GM12872 (cell line): ENCODE data around the gene ANKHD1.

ENCODE experiments used
- TF ChIP-seq, protein P1 (sequence below): IDR thresholded peaks from 3 replicates; pipeline ENCODE4 v1.5.1; 2011; ENCODE audit warnings: low read depth, mild to moderate bottlenecking, low read length, moderate library complexity; ENCODE audit not compliant: insufficient read depth

Gene ANKHD1

GRCh38 chr5:140382866-140383265 lies 18.8 kb upstream of the ANKHD1 start:
- TF ChIP-seq, protein P1, sequence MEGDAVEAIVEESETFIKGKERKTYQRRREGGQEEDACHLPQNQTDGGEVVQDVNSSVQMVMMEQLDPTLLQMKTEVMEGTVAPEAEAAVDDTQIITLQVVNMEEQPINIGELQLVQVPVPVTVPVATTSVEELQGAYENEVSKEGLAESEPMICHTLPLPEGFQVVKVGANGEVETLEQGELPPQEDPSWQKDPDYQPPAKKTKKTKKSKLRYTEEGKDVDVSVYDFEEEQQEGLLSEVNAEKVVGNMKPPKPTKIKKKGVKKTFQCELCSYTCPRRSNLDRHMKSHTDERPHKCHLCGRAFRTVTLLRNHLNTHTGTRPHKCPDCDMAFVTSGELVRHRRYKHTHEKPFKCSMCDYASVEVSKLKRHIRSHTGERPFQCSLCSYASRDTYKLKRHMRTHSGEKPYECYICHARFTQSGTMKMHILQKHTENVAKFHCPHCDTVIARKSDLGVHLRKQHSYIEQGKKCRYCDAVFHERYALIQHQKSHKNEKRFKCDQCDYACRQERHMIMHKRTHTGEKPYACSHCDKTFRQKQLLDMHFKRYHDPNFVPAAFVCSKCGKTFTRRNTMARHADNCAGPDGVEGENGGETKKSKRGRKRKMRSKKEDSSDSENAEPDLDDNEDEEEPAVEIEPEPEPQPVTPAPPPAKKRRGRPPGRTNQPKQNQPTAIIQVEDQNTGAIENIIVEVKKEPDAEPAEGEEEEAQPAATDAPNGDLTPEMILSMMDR: no peak

GRCh38 chr5:140383300-140383699 lies 18.3 kb upstream of the ANKHD1 start:
- TF ChIP-seq, protein P1: no peak

DNA sequence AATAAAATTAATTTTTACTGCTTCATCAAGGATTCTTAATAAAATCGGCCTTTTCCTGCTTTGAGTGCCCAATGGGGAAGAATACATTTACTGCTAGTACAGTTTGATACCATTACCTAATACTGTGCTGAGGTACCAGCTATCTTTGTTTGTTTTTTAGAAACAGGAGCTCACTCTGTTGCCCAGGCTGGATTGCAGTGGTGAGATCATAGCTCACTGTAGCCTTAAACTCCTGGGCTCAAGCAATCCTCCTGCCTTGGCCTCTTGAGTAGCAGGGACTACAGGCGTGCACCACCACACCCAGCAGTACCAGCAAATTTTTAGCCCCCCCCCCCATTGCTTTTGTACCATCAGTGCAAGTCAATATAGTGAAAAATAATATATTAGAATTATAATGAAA lies 13.6 kb upstream of the ANKHD1 start:
- TF ChIP-seq, protein P1: no peak

DNA sequence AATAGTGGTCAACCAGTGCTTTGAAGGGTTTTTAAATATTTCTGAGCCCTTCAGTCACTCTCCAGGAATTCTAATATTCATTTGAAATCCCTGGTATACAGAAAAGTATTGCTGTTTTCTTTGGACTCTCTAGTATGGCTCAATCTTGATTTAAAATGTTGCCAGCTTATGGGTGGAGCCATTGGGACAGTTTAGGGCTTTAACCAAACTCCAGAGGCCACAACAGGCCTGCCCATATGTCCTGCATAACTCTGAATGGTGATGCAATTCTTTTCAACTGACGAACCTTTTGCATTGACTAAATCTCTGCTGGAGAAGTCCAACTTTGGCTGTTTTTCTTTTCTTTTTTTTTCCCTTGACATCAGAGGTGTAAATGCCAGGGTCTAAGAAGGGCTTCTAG lies 10.3 kb upstream of the ANKHD1 start:
- TF ChIP-seq, protein P1: no peak

DNA sequence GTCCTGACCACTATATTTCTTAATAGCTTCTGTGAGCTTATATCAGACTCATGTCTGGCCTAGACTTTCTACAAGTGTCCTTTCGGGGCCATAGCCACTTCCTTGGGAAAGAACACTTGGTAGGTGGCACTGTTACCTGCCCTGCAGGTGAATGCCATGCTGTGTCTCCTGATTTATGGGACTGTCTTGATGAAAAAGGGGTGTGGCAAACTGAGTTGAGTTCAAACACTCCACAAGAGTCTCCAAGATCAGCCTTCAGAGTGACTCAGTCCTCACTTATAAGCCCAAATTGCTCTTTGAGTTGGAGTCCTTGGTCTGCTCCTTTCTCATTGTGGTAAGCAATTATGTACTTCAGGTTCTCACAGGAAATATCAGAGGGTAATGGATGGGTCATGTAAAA lies 9.9 kb upstream of the ANKHD1 start:
- TF ChIP-seq, protein P1: no peak

GRCh38 chr5:140393738-140394137 lies 7.9 kb upstream of the ANKHD1 start:
- TF ChIP-seq, protein P1: no peak

DNA sequence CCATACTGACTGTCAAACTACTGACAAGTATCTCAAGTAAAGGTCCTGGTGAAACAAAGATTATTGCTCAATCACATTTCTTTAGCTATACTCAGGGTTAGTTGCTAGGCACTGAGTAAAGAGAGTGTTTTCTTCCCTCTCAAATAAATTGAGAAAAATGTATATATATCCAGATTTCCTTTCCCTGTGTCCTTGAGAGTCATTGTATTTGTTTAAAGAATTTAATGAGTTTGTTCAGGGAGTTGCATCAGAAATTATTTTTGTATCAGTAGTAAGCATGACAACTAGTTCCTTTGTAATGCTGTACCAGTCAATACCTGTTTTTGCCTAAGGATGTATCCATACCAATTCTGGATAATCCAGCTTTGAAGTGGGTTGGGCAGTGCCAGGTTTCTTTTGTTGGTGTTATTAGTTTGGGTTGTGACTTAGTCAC lies 3.2 kb upstream of the ANKHD1 start:
- TF ChIP-seq, protein P1: no peak

DNA sequence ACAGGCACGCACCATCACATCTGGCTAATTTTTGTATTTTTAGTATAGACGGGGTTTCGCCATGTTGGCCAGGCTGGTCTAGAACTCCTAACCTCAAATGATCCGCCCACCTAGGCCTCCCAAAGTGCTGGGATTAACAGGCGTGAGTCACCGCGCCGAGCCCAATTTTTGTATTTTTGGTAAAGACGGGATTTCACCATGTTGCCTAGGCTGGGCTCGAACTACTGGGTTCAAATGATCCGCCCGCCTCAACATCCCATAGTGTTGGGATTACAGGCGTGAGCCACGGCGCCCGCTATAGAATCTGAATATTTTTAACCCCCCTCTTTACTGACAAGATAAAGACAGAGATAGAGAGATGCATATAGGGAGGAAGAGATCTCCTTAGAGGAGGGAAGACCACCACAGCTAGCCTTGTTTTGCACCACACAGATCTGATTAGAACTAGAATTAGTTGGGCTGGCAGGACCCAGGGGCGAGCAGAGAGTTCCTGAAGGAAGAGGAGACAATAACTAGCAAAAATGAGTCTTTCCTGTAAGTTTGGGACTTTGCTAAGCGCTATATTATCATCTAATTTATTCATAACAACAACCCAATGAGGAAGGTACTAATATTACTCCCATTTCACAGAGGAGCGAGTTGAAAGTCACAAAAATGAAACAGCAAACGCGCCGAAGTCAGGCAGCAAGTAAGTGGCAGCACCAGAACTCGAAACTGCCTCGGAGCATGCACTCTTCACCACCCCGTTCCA lies 1.5 kb upstream of the ANKHD1 start:
- TF ChIP-seq, protein P1: no peak
